WERI-Rb-1 (cell line): ENCODE results near the gene WDTC1.
"Not testable (repeated sequence)": the region's sequence is repeated elsewhere in the genome, so short reads cannot be mapped to it uniquely, and the experiment has no call there.

ENCODE experiments used
- DNase-seq: peaks from one replicate; pipeline ENCODE4 v3.0.0-alpha.2; 2020
- H3K27ac ChIP-seq: fragments of 250-450 bp; sonication (Bioruptor Pico); 2 replicates; pipeline ENCODE4 v1.5.1; 2020; ENCODE audit warnings: mild to moderate bottlenecking, moderate library complexity
- H3K27me3 ChIP-seq: fragments of 250-450 bp; sonication (Bioruptor Pico); 2 replicates; pipeline ENCODE4 v1.5.1; 2021; ENCODE audit warnings: mild to moderate bottlenecking, low read depth, moderate library complexity; ENCODE audit not compliant: insufficient read depth, severe bottlenecking
- H3K36me3 ChIP-seq: fragments of 250-450 bp; sonication (Bioruptor Pico); 2 replicates; pipeline ENCODE4 v1.5.1; 2020; ENCODE audit warnings: mild to moderate bottlenecking, moderate library complexity
- H3K4me3 ChIP-seq: 2 replicates; pipeline ENCODE4 v1.5.1; 2011; ENCODE audit warnings: low read depth, mild to moderate bottlenecking, control low read depth, low read length
- H3K9me3 ChIP-seq: fragments of 250-450 bp; sonication (Bioruptor Pico); 2 replicates; pipeline ENCODE4 v1.5.1; 2021; ENCODE audit warnings: mild to moderate bottlenecking, moderate library complexity; ENCODE audit not compliant: severe bottlenecking
- TF ChIP-seq, protein P1 (sequence below): IDR thresholded peaks from 2 replicates; pipeline ENCODE4 v1.5.1; 2011; ENCODE audit warnings: low read depth, mild to moderate bottlenecking, control low read depth, inconsistent platforms, low read length

The WDTC1 gene

GRCh38 chr1:27227765-27228164 lies 6.7 kb upstream of the WDTC1 start:
- H3K9me3 ChIP-seq: no peaks in the 10 kb centered on the region
- no peaks in the 10 kb centered on the region for H3K27me3 ChIP-seq
- H3K4me3 ChIP-seq: no peak overlapping the region
- TF ChIP-seq, protein P1, sequence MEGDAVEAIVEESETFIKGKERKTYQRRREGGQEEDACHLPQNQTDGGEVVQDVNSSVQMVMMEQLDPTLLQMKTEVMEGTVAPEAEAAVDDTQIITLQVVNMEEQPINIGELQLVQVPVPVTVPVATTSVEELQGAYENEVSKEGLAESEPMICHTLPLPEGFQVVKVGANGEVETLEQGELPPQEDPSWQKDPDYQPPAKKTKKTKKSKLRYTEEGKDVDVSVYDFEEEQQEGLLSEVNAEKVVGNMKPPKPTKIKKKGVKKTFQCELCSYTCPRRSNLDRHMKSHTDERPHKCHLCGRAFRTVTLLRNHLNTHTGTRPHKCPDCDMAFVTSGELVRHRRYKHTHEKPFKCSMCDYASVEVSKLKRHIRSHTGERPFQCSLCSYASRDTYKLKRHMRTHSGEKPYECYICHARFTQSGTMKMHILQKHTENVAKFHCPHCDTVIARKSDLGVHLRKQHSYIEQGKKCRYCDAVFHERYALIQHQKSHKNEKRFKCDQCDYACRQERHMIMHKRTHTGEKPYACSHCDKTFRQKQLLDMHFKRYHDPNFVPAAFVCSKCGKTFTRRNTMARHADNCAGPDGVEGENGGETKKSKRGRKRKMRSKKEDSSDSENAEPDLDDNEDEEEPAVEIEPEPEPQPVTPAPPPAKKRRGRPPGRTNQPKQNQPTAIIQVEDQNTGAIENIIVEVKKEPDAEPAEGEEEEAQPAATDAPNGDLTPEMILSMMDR: no peak
- no peak for DNase-seq
- no peak overlapping the region for H3K27ac ChIP-seq
- no peaks in the 10 kb centered on the region for H3K36me3 ChIP-seq

DNA sequence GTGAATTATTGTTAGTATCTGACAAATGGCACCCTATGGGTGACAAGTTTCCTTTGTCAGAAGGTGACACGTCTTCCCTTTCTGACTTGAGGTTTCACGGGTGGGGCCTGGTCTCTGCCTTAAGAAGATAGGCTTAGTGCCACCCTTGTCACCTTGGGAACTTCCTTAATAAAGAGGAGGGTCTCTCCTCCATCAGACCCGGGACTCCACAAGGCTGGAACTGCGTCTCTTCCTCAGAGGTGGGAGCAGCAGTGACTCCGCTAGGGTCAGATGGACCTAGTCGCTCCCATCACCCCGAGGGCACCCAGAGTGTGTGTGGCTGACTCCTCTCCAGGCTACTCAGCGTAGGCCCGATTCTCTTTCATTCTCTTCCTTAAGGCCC lies 774 bp upstream of the WDTC1 start:
- Histone ChIP-seq H3K27me3 (no peaks in the 10 kb centered on the region), H3K27ac (peak overlapping the region; percentile 60), H3K9me3 (no peaks in the 10 kb centered on the region), H3K36me3 (no peaks in the 10 kb centered on the region; the same call in 1 of the 2 replicates), H3K4me3 (peak overlapping the region; percentile 68)
- TF ChIP-seq, protein P1: no peak
- DNase-seq: peak; percentile 16

DNA sequence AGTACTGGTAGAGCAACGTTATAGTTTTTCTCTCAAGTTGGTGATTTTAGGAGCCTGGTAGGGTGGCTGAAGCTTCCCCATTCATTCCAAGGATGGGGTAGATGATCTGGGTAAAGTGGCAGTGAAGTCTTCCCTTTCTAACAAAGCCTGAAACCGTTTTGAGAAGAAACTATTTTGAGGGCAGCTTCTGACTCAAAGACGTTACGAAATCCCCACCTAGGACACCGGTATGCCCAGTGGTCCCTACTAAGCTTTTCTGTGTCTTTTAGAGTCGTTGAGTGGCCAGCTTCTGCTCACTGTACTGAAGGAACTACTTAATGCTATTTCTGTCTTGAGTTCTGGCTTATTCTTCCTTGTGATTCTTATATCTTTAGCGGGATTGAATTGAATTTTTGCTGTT lies 1.4 kb downstream of the WDTC1 start:
- H3K36me3 ChIP-seq: no peaks in the 10 kb centered on the region; the same call in 1 of the 2 replicates
- 0 out of 2 replicates have a peak overlapping the region, but pooled peaks have one; percentile 72 for H3K27ac ChIP-seq
- TF ChIP-seq, protein P1: no peak
- no peaks in the 10 kb centered on the region for H3K9me3 ChIP-seq
- H3K4me3 ChIP-seq: peak overlapping the region; percentile 47
- no peak for DNase-seq
- no peaks in the 10 kb centered on the region for H3K27me3 ChIP-seq

DNA sequence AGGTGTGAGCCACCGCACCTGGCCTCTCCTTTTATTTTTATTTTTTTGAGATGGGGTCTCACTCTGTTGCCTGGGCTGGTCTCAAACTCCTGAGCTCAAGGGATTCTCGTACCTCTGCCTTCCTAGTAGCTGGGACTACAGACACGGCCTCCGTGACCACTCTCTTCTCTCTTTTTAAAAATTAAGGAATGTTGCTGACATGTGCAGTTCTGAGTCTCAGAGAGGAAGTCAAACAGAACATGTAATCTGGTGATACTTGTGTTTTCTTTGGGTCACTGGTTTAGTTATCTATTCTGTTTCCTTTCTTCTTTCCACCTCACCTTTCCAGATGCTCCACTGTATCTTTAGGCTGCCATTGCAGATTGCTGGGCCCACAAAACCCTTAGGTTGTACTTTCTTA lies 2.7 kb downstream of the WDTC1 start:
- Histone ChIP-seq H3K9me3 (no peaks in the 10 kb centered on the region), H3K27ac (no peak overlapping the region), H3K27me3 (no peaks in the 10 kb centered on the region), H3K4me3 (no peak overlapping the region), H3K36me3 (no peaks in the 10 kb centered on the region; the same call in 1 of the 2 replicates)
- DNase-seq: no peak
- TF ChIP-seq, protein P1: no peak

DNA sequence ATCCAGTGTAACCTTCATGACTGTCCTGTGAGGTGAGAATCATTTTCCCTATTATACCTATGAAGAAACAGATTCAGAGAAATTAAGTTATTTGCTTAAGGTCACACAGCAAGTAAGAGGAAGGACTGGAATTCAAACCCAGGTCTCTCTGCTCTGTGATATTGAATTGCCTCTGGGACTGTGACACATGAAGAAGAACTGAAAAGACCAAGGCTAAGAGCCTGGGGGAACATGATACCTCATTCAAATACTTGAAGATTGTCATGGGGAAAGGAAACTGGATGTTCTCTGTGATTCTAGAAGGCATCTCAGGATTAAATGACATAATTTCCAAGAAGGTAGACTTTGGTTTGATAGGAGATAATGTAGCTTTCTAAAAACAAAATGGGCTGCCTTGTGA lies 3.6 kb downstream of the WDTC1 start:
- no peak overlapping the region for H3K27ac ChIP-seq
- H3K36me3 ChIP-seq: no peaks in the 10 kb centered on the region; the same call in 1 of the 2 replicates
- DNase-seq: no peak
- TF ChIP-seq, protein P1: no peak
- H3K27me3 ChIP-seq: no peaks in the 10 kb centered on the region
- no peaks in the 10 kb centered on the region for H3K9me3 ChIP-seq
- no peak overlapping the region for H3K4me3 ChIP-seq

DNA sequence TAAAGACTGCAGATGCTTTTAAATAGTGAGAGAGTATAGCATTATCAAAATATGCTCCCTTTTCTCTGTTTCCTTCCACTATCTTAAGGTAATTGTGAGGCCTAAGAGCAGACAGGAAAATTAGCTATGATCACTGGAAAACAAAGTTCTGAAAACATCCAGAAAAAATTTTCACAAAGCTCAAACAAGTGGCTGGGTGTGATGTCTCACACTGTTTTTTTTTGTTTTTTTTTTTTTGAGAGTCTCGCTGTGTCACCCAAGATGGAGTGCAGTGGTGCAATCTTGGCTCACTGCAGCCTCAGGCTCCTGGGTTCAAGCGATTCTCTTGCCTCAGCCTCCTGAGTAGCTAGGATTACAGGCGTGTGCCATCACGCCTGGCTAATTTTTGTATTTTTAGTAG lies 7.2 kb downstream of the WDTC1 start:
- peak overlapping the region; percentile 52 for H3K27ac ChIP-seq
- peaks cover 4% of the 10 kb centered on the region for H3K36me3 ChIP-seq
- DNase-seq: no peak
- no peak overlapping the region for H3K4me3 ChIP-seq
- H3K27me3 ChIP-seq: no peaks in the 10 kb centered on the region
- TF ChIP-seq, protein P1: no peak
- H3K9me3 ChIP-seq: no peaks in the 10 kb centered on the region

DNA sequence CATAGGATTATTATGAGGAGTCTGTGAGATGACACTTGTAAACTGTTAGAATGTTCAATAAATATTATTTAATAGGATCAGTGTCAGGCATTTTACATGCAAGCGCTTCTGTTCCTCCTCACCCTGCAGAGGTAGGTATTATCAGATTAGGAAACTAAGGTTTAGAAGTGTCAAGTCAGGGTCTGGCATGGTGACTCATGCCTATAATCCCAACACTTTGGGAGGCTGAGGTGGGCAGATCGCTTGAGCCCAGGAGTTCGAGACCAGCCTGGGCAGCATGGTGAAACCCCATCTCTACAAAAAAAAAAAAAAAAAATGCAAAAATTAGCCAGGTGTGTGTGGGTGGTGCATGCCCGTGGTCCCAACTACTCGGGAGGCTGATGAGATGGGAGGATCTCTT lies 9.2 kb downstream of the WDTC1 start:
- not testable (repeated sequence) for H3K27me3 ChIP-seq, H3K27ac ChIP-seq, H3K9me3 ChIP-seq, H3K4me3 ChIP-seq, H3K36me3 ChIP-seq
- peak; percentile 59 for DNase-seq
